KMS-11 (cell line): ENCODE data around the gene DNTTIP2.
"Not testable (repeated sequence)": the region's sequence is repeated elsewhere in the genome, so short reads cannot be mapped to it uniquely, and the experiment has no call there.

ENCODE experiments used
- H2AFZ ChIP-seq: fragments of 200-600 bp; sonication (generic); 2 replicates; pipeline ENCODE4 v1.6.1; 2016; ENCODE audit warnings: antibody characterized with exemption, mixed run types, low read depth
- H3K27ac ChIP-seq: fragments of 200-600 bp; sonication (generic); 2 replicates; pipeline ENCODE4 v1.6.1; 2016; ENCODE audit warnings: mild to moderate bottlenecking, mixed run types
- H3K27me3 ChIP-seq: fragments of 200-600 bp; sonication (generic); 2 replicates; pipeline ENCODE4 v1.6.1; 2017; ENCODE audit warnings: mild to moderate bottlenecking, low read depth, mixed run types, moderate library complexity; ENCODE audit not compliant: insufficient read depth
- H3K36me3 ChIP-seq: fragments of 200-600 bp; sonication (generic); 2 replicates; pipeline ENCODE4 v1.6.1; 2017; ENCODE audit warnings: mild to moderate bottlenecking, mixed run types; ENCODE audit not compliant: insufficient read depth
- H3K4me1 ChIP-seq: fragments of 200-600 bp; sonication (generic); 2 replicates; pipeline ENCODE4 v1.6.1; 2016; ENCODE audit warnings: mild to moderate bottlenecking, low read depth, mixed run types; ENCODE audit not compliant: poor library complexity, severe bottlenecking
- H3K4me2 ChIP-seq: fragments of 200-600 bp; sonication (generic); 2 replicates; pipeline ENCODE4 v1.7.0; 2016; ENCODE audit warnings: mild to moderate bottlenecking, mixed run types
- H3K4me3 ChIP-seq: fragments of 200-600 bp; sonication (generic); IDR thresholded peaks from 2 replicates; pipeline ENCODE4 v1.6.1; 2017; ENCODE audit warnings: low read depth, low read length, mixed read lengths; ENCODE audit not compliant: insufficient read depth
- H3K79me2 ChIP-seq: fragments of 200-600 bp; sonication (generic); 2 replicates; pipeline ENCODE4 v1.6.1; 2016; ENCODE audit warnings: low read depth, mixed run types; ENCODE audit not compliant: insufficient read depth
- H3K9ac ChIP-seq: fragments of 200-600 bp; sonication (generic); 2 replicates; pipeline ENCODE4 v1.6.1; 2016; ENCODE audit warnings: mild to moderate bottlenecking, mixed run types
- H4K20me1 ChIP-seq: fragments of 200-600 bp; sonication (generic); 2 replicates; pipeline ENCODE4 v1.6.1; 2016; ENCODE audit warnings: mild to moderate bottlenecking, mixed run types; ENCODE audit not compliant: insufficient read depth
- TF ChIP-seq, protein P1 (sequence below): fragments of 200-600 bp; sonication (generic); conservative IDR thresholded peaks from 2 replicates; pipeline ENCODE4 v1.6.1; 2017; ENCODE audit warnings: low read depth, mild to moderate bottlenecking, antibody characterized with exemption, low read length, moderate library complexity, mixed read lengths

DNTTIP2 gene

DNA sequence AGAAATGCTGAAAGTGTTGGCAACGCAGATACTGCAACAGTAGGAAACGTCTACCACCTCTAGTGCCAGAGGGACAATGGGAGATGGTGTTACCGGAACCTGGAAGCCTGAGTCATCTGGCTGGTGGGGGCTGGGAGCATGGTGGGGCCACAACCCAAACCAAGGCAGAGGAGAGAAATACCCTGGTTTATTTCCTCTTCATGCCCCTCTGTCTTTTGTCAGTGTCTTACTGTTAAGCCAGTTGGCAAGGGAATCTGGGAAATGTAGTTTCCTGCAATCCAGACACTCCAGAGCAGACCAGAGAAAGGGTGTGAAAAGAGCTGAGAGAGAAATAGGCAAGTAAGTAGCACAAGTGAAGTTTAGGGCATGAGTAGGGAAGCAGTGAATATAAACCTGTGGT lies 14.8 kb downstream of the DNTTIP2 start:
- Histone ChIP-seq H3K4me1 (no peaks in the 10 kb centered on the region), H3K4me3 (no peak overlapping the region), H3K36me3 (no peaks in the 10 kb centered on the region), H3K27me3 (no peaks in the 10 kb centered on the region), H3K27ac (no peak overlapping the region), H3K4me2 (no peak overlapping the region), H3K79me2 (no peaks in the 10 kb centered on the region), H2AFZ (no peak overlapping the region), H3K9ac (no peak overlapping the region), H4K20me1 (no peaks in the 10 kb centered on the region)
- TF ChIP-seq, protein P1, sequence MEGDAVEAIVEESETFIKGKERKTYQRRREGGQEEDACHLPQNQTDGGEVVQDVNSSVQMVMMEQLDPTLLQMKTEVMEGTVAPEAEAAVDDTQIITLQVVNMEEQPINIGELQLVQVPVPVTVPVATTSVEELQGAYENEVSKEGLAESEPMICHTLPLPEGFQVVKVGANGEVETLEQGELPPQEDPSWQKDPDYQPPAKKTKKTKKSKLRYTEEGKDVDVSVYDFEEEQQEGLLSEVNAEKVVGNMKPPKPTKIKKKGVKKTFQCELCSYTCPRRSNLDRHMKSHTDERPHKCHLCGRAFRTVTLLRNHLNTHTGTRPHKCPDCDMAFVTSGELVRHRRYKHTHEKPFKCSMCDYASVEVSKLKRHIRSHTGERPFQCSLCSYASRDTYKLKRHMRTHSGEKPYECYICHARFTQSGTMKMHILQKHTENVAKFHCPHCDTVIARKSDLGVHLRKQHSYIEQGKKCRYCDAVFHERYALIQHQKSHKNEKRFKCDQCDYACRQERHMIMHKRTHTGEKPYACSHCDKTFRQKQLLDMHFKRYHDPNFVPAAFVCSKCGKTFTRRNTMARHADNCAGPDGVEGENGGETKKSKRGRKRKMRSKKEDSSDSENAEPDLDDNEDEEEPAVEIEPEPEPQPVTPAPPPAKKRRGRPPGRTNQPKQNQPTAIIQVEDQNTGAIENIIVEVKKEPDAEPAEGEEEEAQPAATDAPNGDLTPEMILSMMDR = no peak

- H3K27ac ChIP-seq, H2AFZ ChIP-seq, H3K27me3 ChIP-seq, H3K4me1 ChIP-seq, H3K9ac ChIP-seq, H3K4me3 ChIP-seq, H3K4me2 ChIP-seq, H3K36me3 ChIP-seq, H3K79me2 ChIP-seq, H4K20me1 ChIP-seq: not testable (repeated sequence)
Measured at GRCh38 chr1:93857653-93858052, 21.4 kb downstream of the DNTTIP2 start.

- H2AFZ ChIP-seq, H3K4me1 ChIP-seq, H4K20me1 ChIP-seq, H3K9ac ChIP-seq, H3K36me3 ChIP-seq, H3K4me2 ChIP-seq, H3K4me3 ChIP-seq, H3K27me3 ChIP-seq, H3K27ac ChIP-seq, H3K79me2 ChIP-seq: not testable (repeated sequence)
Measured at GRCh38 chr1:93855983-93856382, 23.0 kb downstream of the DNTTIP2 start.

- Histone ChIP-seq H3K4me2 (no peak overlapping the region), H3K79me2 (no peaks in the 10 kb centered on the region), H3K4me3 (no peak overlapping the region), H2AFZ (no peak overlapping the region), H4K20me1 (no peaks in the 10 kb centered on the region), H3K27me3 (no peaks in the 10 kb centered on the region), H3K4me1 (no peaks in the 10 kb centered on the region), H3K27ac (no peak overlapping the region), H3K9ac (no peak overlapping the region), H3K36me3 (no peaks in the 10 kb centered on the region)
- TF ChIP-seq, protein P1 = no peak
Measured at GRCh38 chr1:93853940-93854339, 25.1 kb downstream of the DNTTIP2 start.

- TF ChIP-seq, protein P1 = no peak
- no peaks in the 10 kb centered on the region for H3K79me2 ChIP-seq
- H3K27ac ChIP-seq = no peak overlapping the region
- no peak overlapping the region for H3K4me2 ChIP-seq
- H3K4me1 ChIP-seq = peaks cover 7% of the 10 kb centered on the region
- H2AFZ ChIP-seq = no peak overlapping the region
- no peaks in the 10 kb centered on the region for H4K20me1 ChIP-seq
- no peaks in the 10 kb centered on the region for H3K36me3 ChIP-seq
- H3K27me3 ChIP-seq = no peaks in the 10 kb centered on the region
- H3K9ac ChIP-seq = no peak overlapping the region
- H3K4me3 ChIP-seq = no peak overlapping the region
Measured at GRCh38 chr1:93851878-93852277, 27.1 kb downstream of the DNTTIP2 start.

DNA sequence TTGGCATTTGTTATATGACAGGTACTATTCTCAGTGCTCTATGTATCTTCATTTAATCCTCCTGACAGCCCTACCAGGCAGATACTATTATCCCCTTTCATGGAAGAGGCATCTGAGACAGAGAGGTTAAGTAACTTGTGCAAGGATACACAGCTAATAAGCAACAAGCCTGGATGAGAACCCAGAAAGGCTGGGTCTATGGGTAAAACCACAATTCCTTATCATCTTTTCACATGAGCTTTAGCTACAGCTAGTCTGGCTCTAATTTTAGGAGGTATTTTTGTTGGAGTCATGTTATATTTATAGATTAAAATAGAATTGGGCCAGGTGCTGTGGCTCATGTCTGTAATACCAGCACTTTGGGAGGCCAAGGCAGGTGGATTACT lies 27.7 kb downstream of the DNTTIP2 start:
- Histone ChIP-seq H3K4me1 (peaks cover 7% of the 10 kb centered on the region), H3K27me3 (no peaks in the 10 kb centered on the region), H3K79me2 (no peaks in the 10 kb centered on the region), H3K4me2 (no peak overlapping the region), H3K4me3 (no peak overlapping the region), H3K36me3 (no peaks in the 10 kb centered on the region), H4K20me1 (no peaks in the 10 kb centered on the region), H3K27ac (no peak overlapping the region), H3K9ac (no peak overlapping the region), H2AFZ (no peak overlapping the region)
- TF ChIP-seq, protein P1 = no peak
